CD4-positive, alpha-beta T cell treated with Interferon gamma for 1 hour (primary cell): ENCODE data around the gene NELFB.
"Not testable (repeated sequence)": the region's sequence is repeated elsewhere in the genome, so short reads cannot be mapped to it uniquely, and the experiment has no call there.

Experiments used
- DNase-seq: peaks from one replicate; pipeline ENCODE4 v3.0.0-alpha.2; 2020

Gene NELFB

GRCh38 chr9:137235424-137236237 lies 19.5 kb upstream of the NELFB start:
- no peak for DNase-seq

GRCh38 chr9:137236238-137236935 lies 18.7 kb upstream of the NELFB start:
- peak; percentile 88 for DNase-seq

GRCh38 chr9:137236936-137237421 lies 18.1 kb upstream of the NELFB start:
- DNase-seq = no peak

GRCh38 chr9:137237759-137238726 lies 17.1 kb upstream of the NELFB start:
- no peak for DNase-seq

GRCh38 chr9:137239541-137240200 lies 15.5 kb upstream of the NELFB start:
- DNase-seq = not testable (repeated sequence)

- DNase-seq = peak; percentile 67
Observed at GRCh38 chr9:137240318-137240840, 14.7 kb upstream of the NELFB start.

GRCh38 chr9:137240841-137241489 lies 14.2 kb upstream of the NELFB start, which contains the start of gene TUBB4B:
TSS of gene TUBB4B (plus strand) at chr9:137241287. CDS start at chr9:137241361, 74 bp downstream.
- DNase-seq = peak; percentile 100

- DNase-seq = peak; percentile 59
Observed at GRCh38 chr9:137241490-137242268, 13.4 kb upstream of the NELFB start.

- no peak for DNase-seq
Observed at GRCh38 chr9:137242269-137243203, 12.6 kb upstream of the NELFB start.

- not testable (repeated sequence) for DNase-seq
Observed at GRCh38 chr9:137243266-137243625, 11.9 kb upstream of the NELFB start.

GRCh38 chr9:137243626-137244485 lies 11.3 kb upstream of the NELFB start:
- no peak for DNase-seq

- no peak for DNase-seq
Observed at GRCh38 chr9:137244486-137245449, 10.4 kb upstream of the NELFB start.

- no peak for DNase-seq
Observed at GRCh38 chr9:137245450-137246421, 9.4 kb upstream of the NELFB start.

GRCh38 chr9:137247135-137247915 lies 7.8 kb upstream of the NELFB start:
- no peak for DNase-seq

GRCh38 chr9:137247916-137248175 lies 7.3 kb upstream of the NELFB start:
- no peak for DNase-seq
